HG03095 (cell line): Measurements from ENCODE around the gene CCDC144A.
"Not testable (repeated sequence)": the region's sequence is repeated elsewhere in the genome, so short reads cannot be mapped to it uniquely, and the experiment has no call there.

Experiments used
- ATAC-seq: cut with Tn5 transposase; IDR thresholded peaks from one replicate; pipeline ENCODE4 v1.9.1; 2021; ENCODE audit warnings: moderate library complexity; ENCODE audit not compliant: unreplicated experiment

CCDC144A gene

GRCh38 chr17:16750515-16750914 lies 60.5 kb downstream of the CCDC144A start:
- ATAC-seq = not testable (repeated sequence)

GRCh38 chr17:16751224-16751923 lies 61.3 kb downstream of the CCDC144A start:
- not testable (repeated sequence) for ATAC-seq

GRCh38 chr17:16751924-16752287 lies 61.9 kb downstream of the CCDC144A start:
- ATAC-seq = not testable (repeated sequence)

- not testable (repeated sequence) for ATAC-seq
Observed at GRCh38 chr17:16757520-16757919, 67.5 kb downstream of the CCDC144A start.

- not testable (repeated sequence) for ATAC-seq
Observed at GRCh38 chr17:16758177-16758576, 68.1 kb downstream of the CCDC144A start.

- not testable (repeated sequence) for ATAC-seq
Observed at GRCh38 chr17:16768290-16769175, 78.5 kb downstream of the CCDC144A start.

- ATAC-seq = not testable (repeated sequence)
Observed at GRCh38 chr17:16772394-16773145, 82.5 kb downstream of the CCDC144A start.

- not testable (repeated sequence) for ATAC-seq
Observed at GRCh38 chr17:16773146-16773522, 83.1 kb downstream of the CCDC144A start.

GRCh38 chr17:16787851-16788250 lies 97.8 kb downstream of the CCDC144A start:
- not testable (repeated sequence) for ATAC-seq

- ATAC-seq = not testable (repeated sequence)
Observed at GRCh38 chr17:16788889-16789536, 99.0 kb downstream of the CCDC144A start.

- ATAC-seq = not testable (repeated sequence)
Observed at GRCh38 chr17:16789622-16790021, 99.6 kb downstream of the CCDC144A start.

- not testable (repeated sequence) for ATAC-seq
Observed at GRCh38 chr17:16790313-16790871, 100.4 kb downstream of the CCDC144A start.

- not testable (repeated sequence) for ATAC-seq
Observed at GRCh38 chr17:16794215-16794614, 104.2 kb downstream of the CCDC144A start.

GRCh38 chr17:16795894-16796293 lies 105.9 kb downstream of the CCDC144A start:
- ATAC-seq = not testable (repeated sequence)

- not testable (repeated sequence) for ATAC-seq
Observed at GRCh38 chr17:16804851-16805250, 114.8 kb downstream of the CCDC144A start.

- ATAC-seq = not testable (repeated sequence)
Observed at GRCh38 chr17:16806599-16806998, 116.6 kb downstream of the CCDC144A start.

- ATAC-seq = not testable (repeated sequence)
Observed at GRCh38 chr17:16807620-16808019, 117.6 kb downstream of the CCDC144A start.

- ATAC-seq = not testable (repeated sequence)
Observed at GRCh38 chr17:16810236-16810635, 120.2 kb downstream of the CCDC144A start.

- ATAC-seq = not testable (repeated sequence)
Observed at GRCh38 chr17:16812126-16812525, 122.1 kb downstream of the CCDC144A start.

GRCh38 chr17:16814439-16814838 lies 124.4 kb downstream of the CCDC144A start:
- no peak for ATAC-seq
